ENCODE measurements around the gene PABPN1.

The PABPN1 gene

DNA sequence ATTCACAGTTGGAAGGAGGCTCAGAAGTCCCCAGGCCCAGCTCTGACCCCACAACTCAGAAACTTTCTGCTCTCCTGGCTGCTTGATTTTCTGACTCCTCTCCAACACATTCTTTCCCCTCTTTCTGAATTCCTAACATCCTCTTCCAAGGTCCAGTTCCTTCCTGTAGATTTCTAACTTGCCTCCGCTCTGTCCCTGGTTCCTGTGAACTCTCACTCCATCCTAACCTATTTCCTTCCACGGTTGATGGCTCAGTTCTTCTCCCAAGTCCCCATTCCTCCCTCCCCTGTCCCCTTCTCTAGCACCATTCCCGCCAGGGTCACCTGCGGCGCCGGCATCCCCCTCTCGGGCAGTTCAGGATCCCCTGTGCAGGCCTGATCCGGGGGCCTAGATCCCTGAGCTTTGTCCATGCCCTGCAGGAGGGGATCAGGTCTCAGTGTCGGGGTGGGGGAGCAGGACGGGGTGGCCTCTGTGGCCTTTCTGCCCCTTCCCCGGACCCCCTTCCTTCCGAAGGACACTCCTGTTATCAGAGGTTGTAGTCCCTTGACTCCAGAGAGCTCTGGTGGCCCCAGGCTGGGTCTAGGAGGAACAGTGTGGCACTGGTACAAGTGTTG, 37.4 kb downstream of the PABPN1 start:
- no peak for ATAC-seq

DNA sequence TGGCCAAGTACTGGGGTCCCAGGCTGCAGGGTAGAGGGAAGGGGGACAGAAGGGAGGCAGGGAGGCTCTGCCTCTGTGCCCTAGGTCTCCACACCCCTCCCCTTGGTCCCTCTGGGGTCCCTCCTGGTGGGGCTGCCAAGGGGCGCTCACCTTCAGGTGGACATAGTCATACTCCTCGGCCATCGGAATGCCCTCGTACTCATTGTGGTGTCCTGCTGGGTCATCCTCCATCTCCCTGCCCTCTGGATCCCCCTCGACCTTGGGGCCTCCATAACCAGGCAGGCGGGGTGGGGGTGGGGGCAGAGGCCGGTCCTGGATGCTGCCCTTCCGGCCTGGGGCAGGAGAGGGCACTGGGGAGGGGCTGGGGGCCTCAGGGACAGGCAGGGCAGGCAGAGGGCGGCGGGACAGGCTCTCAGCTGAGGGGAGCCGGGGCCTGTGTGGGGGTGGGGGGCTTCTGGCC, 37.9 kb downstream of the PABPN1 start:
- ATAC-seq: no peak

DNA sequence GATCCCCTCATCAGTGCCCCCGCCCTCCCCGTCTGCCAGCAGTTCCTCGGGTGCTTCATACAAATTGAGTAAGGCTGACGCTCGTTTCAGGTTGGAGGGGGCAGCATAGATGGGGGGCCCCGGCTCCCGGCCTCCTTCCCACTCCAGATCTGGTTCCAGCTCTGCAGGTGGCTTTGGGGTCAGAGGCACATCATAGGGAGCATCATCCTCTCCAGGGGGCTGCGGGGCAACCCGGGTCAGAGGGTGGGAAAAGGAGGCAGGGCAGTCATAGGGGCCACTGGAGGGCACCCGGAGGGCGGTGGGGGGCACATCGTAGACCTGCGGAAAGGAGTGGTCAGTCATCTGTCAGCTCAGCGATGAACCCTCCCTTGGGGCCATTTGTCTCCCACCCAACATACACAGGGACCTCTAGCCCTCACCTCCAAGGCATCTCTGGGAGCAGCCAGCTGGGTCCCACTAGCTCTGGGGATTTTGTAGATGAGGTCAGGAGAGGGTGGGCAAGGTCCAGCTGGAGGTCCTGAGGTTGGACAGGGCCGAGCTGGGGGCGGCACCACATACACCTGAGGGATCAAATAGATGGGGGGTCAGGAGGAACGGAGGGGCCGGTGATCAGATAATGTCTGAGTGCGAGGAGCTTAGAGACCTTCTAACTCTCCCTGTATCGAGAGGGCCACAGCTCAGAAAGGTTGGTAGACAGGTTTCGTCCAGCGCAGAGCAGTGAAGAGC, 38.6 kb downstream of the PABPN1 start:
- ATAC-seq: no peak

DNA sequence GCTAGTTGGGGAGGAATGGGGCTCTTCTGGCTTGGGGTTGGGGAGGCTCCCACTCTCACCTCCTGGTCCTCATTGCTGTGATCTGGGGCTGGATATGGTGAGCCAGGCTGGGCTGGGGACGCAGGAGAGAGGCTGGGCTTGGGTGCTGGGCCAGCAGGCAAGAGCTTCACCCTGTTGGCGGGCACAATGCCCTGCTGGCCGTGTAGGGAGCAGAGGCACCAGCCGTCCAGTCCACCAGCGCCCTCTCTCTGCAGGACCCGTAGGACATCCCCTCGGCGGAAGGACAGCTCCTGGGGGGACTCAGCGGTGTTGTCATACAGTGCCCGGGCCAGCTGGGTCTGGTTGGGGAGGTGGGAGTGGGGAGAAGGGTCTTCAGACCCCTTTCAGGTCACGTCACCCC, 39.2 kb downstream of the PABPN1 start:
- no peak for ATAC-seq

DNA sequence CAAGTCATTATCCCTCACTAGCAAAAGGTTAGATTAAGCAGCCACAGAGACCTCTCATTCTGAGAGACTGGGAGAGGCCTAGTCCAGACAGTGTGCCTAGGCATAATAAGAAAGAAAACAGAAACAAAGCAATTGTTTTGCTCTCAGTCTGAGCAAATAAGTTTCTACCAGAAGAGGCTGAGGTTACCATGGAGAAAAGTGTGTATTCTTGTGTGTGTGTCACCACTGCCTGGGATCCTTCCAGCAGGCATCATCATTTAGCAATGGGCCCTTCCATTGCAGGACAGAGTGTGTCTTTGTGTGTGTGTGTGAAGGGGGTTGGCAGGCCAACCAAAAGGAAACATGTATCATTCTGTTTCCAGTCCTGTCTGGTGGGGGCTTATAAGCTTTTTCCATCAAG, 40.1 kb downstream of the PABPN1 start:
- peak; percentile 13 to 25 for ATAC-seq

DNA sequence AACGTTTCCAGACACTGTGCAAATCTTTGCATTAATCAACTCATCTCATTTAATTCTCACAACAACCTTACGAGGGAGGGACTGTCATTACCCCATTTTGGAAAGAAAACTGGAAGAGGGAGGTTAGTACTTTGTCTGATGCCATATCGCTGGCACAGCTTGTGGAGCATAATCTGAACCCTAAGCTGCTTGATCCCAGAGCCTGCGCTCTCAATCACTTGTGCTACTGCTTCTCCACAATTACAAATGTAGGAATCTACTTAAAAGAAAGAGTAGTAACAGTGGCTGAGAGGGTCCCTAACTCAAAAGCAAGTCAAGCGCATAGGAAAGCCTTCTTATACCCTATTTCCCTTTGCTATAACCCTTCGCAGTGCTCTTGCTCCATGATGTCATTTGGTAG, 40.5 kb downstream of the PABPN1 start:
- no peak for ATAC-seq

DNA sequence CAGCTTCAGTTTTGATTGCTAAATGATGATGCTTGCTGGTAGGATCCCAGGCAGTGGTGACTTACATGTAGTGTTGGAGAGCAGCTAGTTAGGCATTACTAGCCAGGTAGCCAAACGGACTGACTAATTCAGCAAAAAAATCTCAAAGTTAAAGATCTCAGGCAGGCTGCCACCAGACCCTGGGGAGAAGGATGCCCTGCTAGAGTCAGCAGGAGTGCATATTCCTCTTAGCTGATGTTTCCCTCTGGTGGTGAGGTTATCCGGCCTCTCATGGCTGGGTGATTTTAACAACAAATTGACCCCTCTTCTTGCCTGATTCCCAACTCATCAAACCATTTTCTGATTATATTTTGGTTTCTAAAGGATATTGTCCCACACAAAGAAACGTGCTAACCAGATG, 40.9 kb downstream of the PABPN1 start:
- ATAC-seq: no peak

DNA sequence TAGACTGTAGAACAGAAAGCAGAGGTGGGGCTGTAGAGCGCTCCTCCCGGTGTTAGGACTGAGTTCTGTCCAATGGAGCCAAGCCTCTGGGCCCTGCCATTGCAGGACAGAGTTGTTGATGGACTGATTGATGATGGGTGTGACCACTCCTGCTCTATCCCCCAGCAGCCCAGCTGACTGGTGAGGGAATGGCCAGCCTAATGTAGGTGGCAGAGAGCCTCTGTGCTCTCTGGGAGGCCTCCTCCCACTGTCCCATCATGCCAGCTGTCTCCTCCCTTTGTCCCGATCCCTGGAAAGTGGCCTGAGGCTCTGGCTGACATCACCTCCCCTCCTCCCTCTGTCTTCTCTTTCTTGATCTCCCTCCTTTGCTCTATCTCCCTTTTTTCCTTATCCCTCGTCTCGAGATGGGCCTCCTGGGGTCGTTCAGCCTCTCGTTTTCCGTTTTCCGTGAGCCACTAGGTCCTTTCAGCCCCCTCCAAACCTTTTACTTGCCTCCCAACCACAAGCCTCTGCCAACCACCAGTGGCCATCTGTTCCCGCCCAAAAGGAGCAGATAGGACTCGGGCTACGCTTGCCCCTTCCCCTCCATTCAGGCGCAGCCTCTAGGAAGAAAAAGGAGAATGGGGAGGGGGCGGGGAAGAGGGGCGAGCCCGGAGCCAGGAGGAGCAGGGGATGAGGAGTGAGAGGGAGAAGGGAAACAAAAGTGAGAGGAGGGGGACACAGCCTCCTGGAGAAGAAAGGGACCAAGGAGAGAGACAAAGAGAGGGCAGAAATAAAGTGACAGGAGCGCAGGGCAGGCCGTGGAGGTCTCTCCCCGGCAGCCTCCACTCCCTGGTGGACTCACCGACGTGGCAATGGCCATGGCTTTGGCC, 43.1 kb downstream of the PABPN1 start:
- ATAC-seq: no peak

DNA sequence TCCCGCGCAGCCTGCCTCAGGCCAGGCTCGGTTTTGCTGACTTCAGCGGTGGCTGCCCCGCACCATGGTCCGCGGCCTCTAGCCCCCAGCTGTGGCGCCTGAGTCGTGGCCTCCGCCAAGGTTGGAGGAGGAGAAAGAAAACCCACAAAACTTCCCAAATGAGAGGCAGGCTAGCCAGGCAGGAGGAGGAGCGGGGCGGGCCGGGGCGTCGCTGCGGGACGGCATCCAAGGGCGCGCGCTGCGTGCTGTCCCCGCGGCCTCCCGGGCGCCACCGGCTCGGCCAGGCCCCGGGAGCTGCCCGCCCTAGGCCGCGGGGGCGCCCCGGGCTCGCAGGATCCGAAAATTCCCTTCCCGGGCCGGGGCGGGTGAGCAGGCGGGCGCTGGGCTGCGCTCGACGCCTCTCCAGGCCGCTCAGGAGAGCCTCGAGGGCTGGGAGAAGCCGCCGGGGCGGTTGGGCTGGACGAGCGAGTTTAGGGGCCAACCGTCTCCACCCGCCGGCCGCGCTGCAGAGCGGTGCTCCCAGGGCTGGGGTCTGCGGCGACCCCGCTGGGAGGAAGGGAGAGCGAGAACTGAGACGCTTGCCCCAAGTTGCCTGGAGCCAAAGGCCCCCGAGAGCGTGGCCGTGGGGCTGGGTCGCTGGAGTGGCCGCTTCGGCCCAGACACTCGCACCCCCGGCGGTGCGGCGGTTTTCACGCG, 43.9 kb downstream of the PABPN1 start, which contains the start of gene EFS:
Gene EFS, minus strand, starts transcription at position 137 of the 696 bp plus-strand sequence. CDS start 147 bp downstream, outside the sequence.
- ATAC-seq: no peak

DNA sequence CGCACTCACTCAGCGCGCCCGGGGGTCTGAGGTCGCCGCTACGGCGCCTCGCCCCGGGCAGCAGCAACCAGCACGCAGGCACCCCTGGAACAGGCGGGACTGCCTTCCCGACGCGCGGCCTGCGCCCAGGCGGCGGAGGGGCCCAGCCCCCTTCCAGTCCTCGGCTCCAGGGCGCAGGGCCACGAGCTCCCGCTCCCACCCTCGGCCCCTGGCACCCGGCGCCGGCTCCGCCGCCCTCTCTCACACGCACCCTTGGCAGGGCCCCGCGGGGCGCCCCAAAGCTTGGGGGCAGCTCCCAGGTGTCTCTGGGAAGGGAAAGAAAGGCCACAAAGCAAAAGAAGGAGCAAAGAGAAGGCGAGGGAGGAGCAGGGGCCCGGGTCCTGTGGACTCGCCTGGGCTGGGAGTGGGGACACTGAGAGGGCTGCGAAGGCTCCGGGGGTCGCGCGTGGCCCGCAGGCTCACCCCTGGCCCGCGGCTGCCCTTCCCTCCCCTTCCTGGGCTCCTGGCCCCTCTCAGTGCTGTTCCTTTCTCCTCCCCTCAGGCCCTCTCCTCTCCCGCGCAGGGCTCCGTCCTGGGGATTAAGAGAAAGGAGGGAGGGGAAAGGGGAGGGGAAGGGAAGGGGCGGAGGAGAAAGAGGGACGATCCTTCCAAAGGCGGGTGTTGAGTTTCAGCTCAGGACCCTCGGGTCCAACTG, 44.6 kb downstream of the PABPN1 start:
- ATAC-seq: no peak

DNA sequence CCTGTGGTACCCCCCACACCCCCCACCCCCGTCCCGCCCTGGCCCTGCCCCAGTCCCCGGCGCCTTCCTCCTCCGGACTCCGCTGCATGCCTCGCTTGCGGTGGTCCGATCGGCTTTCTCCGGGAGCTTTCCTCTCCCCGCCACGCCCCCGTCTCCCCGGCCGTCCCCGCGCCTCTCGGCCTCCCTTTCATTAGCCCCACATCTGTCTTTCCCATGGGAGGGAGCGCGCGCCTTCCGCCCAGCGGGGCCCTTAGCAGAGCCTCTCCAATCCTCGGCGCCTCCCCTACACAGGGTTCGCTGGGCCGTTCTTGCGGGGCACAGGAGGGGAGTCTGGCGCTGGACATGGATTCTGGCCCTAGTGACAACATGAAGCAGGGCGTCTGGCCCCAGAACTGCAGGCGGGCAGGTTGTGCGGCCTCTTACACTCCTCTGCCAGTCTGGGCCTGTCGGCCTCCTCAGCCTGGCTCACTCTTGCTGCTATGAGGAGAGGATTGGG, 45.2 kb downstream of the PABPN1 start:
- no peak for ATAC-seq

DNA sequence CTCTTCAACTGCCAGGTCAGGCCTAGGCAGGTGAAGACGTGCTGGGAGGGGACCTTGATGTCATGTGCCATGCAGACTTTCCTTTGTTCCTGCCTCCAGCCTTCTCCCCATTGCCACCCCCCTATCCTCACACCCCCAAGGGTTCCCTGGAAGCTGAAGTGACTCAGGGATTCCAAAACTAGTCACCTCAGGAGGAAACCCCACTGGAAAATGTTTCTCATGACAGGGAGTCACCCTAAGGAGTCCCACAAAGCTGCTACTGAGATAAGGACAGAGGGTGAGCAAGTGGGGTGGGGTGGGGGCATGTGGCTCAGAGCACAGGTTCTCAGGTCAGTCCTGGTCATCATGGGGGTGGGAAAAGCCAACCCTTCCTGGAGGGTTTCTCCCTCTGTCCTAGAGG, 49.0 kb downstream of the PABPN1 start:
- no peak for ATAC-seq

DNA sequence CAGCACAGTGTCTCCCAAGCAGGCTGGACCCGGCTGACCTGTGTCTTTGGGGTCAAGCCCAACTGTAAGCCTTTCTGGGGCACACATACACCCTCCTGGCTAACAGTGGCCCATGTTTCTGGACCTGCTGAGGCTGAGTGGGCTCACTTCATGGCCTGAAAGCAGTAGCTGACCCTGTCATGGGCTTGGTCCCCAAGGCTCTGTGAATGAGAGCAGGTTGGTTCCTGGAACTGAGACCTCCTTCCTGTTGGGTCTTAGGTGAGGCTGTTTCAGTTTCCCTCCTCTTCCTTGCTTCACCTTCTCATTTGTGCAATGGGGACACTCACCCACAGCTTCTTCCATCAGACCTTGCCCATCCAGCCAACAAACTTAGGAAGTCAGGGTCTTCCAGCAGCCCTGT, 50.6 kb downstream of the PABPN1 start:
- no peak for ATAC-seq

DNA sequence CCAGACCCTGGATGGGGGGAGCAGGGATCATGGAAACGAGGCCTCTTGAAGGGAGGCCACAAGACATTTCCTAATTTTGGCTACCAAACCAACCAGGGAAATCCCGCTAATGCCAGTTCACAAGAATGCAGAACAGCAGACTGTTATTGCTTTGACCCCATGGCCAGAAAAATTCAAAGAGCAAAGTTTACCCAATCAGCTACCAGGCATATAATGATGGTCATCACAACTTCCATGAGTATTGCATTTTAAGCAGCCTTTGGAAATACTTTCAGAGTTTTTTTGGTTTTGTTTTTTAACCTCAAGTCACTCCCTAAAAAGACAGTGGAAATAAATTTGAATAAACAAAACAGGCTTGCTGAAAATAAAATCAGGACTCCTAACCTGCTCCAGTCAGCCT, 51.3 kb downstream of the PABPN1 start, which contains the start of gene IL25:
Gene IL25, plus strand, starts transcription at position 301 of the 400 bp plus-strand sequence.
- no peak for ATAC-seq

DNA sequence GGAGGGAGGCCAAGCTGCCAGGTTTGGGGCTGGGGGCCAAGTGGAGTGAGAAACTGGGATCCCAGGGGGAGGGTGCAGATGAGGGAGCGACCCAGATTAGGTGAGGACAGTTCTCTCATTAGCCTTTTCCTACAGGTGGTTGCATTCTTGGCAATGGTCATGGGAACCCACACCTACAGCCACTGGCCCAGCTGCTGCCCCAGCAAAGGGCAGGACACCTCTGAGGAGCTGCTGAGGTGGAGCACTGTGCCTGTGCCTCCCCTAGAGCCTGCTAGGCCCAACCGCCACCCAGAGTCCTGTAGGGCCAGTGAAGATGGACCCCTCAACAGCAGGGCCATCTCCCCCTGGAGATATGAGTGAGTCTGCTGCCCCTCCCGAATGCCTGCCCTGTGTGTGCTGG, 51.8 kb downstream of the PABPN1 start:
- ATAC-seq: no peak
